ENCODE measurements around the gene PPM1D.

DNA sequence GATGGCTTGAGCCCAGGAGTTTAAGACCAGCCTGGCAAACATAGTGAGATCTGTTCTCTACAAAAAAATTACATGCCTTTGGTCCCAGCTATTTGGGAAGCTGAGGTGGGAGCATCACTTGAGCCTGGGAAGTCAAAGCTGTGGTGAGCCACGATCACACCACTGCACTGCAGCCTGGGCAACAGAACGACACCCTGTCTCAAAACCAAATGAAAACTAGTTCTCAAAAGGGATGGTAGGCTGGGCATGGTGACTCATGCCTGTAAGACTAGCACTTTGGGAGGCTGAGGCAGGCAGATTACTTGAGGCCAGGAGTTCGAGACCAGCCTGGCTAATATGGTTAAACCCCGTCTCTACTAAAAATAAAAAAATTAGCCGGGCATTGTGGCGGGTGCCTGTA is 31.1 kb downstream of the PPM1D start:
- TF ChIP-seq, protein P1, sequence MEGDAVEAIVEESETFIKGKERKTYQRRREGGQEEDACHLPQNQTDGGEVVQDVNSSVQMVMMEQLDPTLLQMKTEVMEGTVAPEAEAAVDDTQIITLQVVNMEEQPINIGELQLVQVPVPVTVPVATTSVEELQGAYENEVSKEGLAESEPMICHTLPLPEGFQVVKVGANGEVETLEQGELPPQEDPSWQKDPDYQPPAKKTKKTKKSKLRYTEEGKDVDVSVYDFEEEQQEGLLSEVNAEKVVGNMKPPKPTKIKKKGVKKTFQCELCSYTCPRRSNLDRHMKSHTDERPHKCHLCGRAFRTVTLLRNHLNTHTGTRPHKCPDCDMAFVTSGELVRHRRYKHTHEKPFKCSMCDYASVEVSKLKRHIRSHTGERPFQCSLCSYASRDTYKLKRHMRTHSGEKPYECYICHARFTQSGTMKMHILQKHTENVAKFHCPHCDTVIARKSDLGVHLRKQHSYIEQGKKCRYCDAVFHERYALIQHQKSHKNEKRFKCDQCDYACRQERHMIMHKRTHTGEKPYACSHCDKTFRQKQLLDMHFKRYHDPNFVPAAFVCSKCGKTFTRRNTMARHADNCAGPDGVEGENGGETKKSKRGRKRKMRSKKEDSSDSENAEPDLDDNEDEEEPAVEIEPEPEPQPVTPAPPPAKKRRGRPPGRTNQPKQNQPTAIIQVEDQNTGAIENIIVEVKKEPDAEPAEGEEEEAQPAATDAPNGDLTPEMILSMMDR (IDR thresholded peaks at IDR 0.05), result no peak
- TF ChIP-seq POLR2A (IDR thresholded peaks at IDR 0.05), result no peak
